ENCODE data around the gene SETD2.
"Not testable (repeated sequence)": the region's sequence is repeated elsewhere in the genome, so short reads cannot be mapped to it uniquely, and the experiment has no call there.

The SETD2 gene

DNA sequence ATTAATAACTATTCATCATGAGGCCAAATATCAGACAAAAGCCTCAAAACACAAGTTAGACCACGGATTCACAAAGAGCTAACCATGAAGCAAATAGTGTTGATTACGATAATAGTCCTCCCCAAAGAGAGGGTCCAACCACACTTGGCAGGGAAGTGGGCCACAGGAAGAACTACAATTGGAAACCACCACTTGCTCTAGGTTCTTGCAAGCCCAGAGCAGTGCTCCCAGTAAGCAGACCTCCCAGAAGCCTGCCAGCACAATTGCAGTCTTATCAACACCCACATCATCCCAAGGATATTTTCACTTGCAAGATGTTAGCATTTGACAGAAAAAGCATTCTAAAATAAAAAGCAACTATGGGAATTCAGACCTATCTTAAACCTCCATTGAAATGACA, 11.3 kb downstream of the SETD2 start:
- no peak for DNase-seq (ENCODE audit: low read depth in 3 of 3)

GRCh38 chr3:47151836-47152235, 12.1 kb downstream of the SETD2 start:
- no peak for DNase-seq (ENCODE audit: low read depth in 3 of 3)

DNA sequence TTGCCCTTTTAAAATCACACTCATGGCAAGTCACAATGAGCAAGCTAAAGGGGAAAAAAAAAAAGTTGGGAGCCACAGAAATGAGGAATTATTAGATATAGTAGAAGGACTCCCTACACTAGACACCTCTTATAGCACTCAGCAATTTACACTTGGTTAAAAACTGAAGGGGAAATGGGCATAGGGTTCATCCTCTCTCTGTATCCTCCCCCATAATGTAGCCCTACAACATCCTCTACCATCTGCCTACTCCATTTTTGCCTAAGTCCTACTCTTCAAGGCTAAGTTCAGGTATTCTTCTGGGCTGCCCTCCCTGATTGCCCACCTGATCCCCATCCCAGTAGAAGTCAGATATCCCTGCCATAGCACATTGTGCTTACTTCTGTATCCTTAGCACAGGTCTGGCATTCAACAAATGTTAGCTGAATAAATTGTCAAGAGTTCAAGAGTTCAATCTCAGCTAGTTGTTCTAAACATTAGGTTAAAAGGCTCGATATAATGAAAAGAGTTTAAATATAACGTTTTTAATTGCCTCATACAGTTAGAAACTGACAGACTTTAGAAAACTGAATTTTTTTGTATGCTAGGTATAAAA, 14.5 kb downstream of the SETD2 start:
- no peak for DNase-seq (ENCODE audit: low read depth in 3 of 3)

- DNase-seq (ENCODE audit: low read depth in 3 of 3): no peak
Measured at GRCh38 chr3:47145272-47145671, 18.6 kb downstream of the SETD2 start.

- DNase-seq (ENCODE audit: low read depth in 3 of 3): no peak
Measured at GRCh38 chr3:47143068-47143467, 20.8 kb downstream of the SETD2 start.

DNA sequence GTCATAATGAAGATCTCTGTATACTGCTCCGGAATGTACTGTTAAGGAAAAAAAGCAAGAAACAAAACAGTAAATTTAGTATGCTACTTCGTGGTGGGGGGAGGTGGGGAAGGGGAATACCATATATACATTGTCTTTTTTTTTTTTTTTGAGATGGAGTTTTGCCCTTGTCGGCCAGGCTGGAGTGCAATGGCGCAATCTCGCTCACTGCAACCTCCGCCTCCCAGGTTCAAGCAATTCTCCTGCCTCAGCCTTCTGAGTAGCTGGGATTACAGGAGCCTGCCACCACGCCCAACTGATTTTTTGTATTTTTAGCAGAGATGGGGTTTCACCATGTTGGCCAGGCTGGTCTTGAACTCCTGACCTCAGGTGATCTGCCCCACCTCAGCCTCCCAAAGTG, 21.4 kb downstream of the SETD2 start:
- not testable (repeated sequence) for DNase-seq (ENCODE audit: low read depth in 3 of 3)

GRCh38 chr3:47140973-47141461, 22.9 kb downstream of the SETD2 start:
- not testable (repeated sequence) for DNase-seq (ENCODE audit: low read depth in 3 of 3)

DNA sequence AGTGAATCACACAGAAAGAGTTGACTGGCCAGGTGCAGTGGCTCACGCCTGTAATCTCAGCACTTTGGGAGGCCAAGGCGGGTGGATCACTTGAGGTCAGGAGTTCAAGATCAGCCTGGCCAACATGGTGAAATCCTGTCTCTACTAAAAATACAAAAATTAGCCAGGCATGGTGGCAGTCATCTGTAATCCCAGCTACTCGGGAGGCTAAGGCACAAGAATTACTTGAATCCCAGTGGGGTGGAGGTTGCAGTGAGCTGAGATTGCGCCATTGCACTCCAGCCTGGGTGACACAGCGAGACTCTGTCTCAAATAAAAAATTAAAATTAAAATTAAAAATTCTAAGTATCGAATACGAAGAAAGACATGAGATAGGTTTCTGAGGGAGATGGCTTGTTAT, 23.4 kb downstream of the SETD2 start:
- not testable (repeated sequence) for DNase-seq (ENCODE audit: low read depth in 3 of 3)

DNA sequence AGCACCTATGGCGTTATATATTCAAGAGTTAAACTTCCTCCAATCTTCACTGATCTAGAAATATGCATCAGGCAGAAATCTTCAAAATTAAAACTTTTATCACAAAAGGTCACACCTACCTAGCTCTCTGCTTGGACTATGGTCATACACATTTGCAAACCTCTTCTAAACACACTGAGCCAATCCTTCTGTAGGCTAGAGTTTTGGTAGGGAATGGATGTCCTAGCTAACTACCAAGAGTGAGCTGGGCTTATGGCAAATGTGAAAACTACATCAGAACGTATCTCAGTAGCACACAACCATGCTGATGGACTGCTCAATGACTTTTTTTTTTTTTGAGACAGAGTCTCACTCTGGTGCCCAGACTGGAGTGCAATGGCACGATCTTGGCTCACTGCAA, 29.6 kb downstream of the SETD2 start:
- DNase-seq (ENCODE audit: low read depth in 3 of 3): no peak

DNA sequence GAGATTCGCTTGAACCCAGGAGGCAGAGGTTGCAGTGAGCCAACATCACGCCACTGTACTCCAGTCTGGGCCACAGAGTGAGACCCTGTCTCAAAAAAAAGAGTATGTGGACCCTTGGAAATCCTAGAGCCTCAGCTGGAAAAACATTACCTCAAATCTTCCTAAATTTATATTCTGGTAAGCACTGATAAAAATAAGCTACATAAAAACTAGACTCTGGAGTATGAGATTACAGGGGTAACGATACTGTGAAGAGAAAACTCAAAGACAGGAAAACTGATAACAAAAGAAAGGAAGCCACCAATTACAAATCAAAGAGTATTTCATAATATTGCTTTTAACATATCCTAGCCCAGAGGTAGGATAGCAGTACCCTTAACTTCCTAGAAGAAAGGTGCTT, 30.3 kb downstream of the SETD2 start:
- no peak for DNase-seq (ENCODE audit: low read depth in 3 of 3)

DNA sequence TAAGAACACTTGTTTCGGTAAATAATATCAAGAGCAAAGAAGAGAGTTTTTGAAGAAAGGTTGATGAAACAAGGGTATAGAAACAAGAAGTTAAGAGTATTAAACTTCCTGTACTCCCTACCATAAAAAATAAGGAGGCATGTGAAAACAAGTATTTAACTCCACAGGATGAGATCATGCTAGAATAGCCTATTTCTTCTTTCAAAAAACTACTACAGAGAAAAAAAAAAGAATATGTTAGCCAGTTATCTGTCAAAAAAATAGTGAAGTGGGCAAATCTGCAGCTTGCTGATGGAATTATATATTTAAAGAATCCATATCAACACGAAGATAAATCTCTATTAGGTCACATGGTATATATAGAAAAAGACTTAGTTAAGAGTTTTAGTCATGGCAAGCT, 33.4 kb downstream of the SETD2 start:
- DNase-seq (ENCODE audit: low read depth in 3 of 3): no peak

DNA sequence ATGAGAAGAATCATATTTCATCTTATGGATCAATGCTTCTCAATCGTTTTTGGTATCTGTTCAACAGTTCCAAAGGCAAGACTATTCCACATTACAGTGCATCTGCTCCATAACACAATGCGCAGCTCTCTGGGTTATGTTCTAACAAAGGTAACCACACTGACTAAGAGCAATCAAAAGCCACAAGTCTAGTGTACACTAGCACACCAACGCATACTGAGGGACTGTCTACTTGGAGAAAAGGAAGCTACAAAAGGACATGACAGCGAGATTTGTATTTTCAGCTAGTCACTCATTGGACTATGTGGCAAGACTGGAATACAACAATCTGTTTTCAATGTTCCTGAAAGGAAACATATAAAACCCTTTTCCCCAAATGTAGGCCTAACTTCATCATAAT, 35.8 kb downstream of the SETD2 start:
- DNase-seq (ENCODE audit: low read depth in 3 of 3): no peak

DNA sequence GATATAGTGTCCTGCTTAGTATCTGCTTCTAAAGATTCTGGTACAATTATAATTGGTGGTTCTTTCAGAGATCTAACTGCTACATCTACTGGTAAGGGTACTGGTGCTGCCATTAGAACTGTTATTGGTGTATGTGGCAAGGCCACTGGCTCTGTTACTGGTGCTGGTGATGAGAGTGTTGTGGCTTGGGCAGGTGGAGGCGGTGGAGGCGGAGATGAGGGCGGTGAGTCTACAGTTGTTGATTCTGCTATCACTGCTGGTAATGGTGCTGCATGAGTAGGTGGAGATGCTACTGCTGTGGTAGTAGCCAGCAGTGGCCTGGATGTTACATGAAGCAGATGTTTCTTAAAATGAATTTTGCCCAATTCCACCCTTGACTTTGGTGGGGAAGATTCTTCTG, 40.1 kb downstream of the SETD2 start:
- no peak for DNase-seq (ENCODE audit: low read depth in 3 of 3)

DNA sequence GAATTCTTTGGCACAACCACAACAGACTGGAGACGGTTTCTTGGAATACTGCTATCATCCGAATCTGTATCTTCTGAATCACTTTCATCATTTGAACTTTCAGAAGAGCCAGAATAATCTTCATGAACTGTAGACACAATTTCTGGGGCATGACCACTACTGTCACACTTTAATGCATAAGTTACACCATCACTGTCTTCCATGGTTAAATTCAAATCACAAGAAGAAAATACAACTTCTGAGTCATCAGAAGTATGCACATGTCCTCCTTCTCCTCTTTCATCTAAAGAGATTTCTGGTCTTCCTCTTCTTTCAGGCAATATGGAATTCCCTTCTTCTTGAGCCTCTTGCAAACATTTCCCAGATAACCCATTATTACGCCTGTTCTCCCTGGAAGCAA, 42.5 kb downstream of the SETD2 start:
- no peak for DNase-seq (ENCODE audit: low read depth in 3 of 3)

DNA sequence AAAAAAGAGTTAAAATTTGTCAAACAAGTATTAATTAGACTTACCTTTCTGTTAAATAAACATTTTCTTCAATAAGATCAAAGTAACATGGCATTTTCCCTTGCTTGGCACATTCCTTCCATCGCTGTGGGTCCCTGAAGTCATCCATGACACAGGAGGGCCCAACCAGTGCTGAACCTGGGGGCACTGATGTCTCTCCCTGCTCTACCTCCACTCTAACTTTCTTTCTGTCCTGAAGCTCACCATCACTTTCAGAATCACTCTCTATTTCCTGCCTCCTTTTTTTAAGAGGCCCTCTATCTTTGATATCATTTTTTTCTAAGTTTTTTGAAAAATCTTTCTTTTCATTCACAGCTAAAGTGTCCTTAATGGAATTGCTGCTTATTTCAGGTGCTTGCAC, 43.8 kb downstream of the SETD2 start:
- no peak for DNase-seq (ENCODE audit: low read depth in 3 of 3)

- DNase-seq (ENCODE audit: low read depth in 3 of 3): not testable (repeated sequence)
Measured at GRCh38 chr3:47119387-47119786, 44.5 kb downstream of the SETD2 start.

GRCh38 chr3:47117807-47118364, 46.0 kb downstream of the SETD2 start:
- DNase-seq (ENCODE audit: low read depth in 3 of 3): no peak

DNA sequence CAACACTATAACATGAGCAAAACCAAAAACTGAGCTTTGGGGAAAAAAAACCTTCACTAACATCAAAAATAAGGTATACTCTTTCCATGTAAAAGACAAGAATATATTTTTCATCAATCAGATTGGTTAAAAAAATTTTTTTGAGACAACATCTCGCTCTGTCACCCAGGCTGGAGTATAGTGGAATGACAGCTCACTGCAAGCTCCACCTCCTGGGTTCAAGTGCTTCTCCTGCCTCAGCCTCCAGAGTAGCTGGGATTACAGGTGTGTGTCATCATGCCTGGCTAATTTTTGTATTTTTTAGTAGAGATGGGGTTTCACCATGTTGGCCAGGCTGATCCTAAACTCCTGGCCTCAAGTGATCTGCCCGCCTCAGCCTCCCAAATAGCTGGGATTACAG, 48.4 kb downstream of the SETD2 start:
- not testable (repeated sequence) for DNase-seq (ENCODE audit: low read depth in 3 of 3)

GRCh38 chr3:47113669-47114365, 50.1 kb downstream of the SETD2 start:
- no peak for DNase-seq (ENCODE audit: low read depth in 3 of 3)

DNA sequence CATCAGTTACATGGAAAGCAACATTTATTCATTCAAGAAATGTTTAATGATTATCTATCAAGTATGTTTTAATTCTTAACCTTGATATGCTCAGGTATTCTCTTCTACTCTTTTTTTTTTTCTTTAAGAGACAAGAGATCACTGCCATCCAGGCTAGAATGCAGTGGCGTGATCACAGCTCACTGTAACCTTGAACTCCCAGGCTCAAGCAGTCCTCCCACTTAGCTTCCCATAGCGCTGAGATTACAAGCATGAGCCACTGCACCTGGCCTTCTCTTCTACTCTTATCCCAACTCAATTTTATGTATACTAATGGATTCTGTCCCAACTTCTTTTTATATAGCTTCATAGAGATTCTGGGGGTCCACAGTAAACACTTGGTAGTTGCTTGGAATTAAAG, 50.9 kb downstream of the SETD2 start:
- DNase-seq (ENCODE audit: low read depth in 3 of 3): no peak

- DNase-seq (ENCODE audit: low read depth in 3 of 3): no peak
Measured at GRCh38 chr3:47109393-47109792, 54.5 kb downstream of the SETD2 start.

- DNase-seq (ENCODE audit: low read depth in 3 of 3): no peak
Measured at GRCh38 chr3:47108546-47108945, 55.4 kb downstream of the SETD2 start.

- DNase-seq (ENCODE audit: low read depth in 3 of 3): no peak
Measured at GRCh38 chr3:47104259-47104658, 59.7 kb downstream of the SETD2 start.
